Endodermal cell (in vitro differentiated cells): ENCODE measurements around the gene NCAM2. TPM values are rescaled to one million over a fixed set of nuclear protein-coding genes. Genes with fewer than 3 reads are reported as not detected.

ENCODE experiments used
- DNase-seq: peaks from one replicate; pipeline ENCODE4 v3.0.0-alpha.2; 2017
- H3K27ac ChIP-seq: 2 replicates; pipeline ENCODE4 v1.5.1; 2013; ENCODE audit warnings: mild to moderate bottlenecking, low read depth, low read length, moderate library complexity
- H3K27me3 ChIP-seq: 2 replicates; pipeline ENCODE4 v1.6.1; 2013; ENCODE audit warnings: mild to moderate bottlenecking, low read length, moderate library complexity; ENCODE audit not compliant: insufficient read depth, control insufficient read depth, poor library complexity, severe bottlenecking
- H3K36me3 ChIP-seq: 2 replicates; pipeline ENCODE4 v1.7.0; 2013; ENCODE audit warnings: mild to moderate bottlenecking, low read length, moderate library complexity; ENCODE audit not compliant: control insufficient read depth, insufficient read depth
- H3K4me1 ChIP-seq: one replicate; pipeline ENCODE4 v1.7.0; 2013; ENCODE audit warnings: low read length; ENCODE audit not compliant: control insufficient read depth, insufficient read depth
- H3K4me3 ChIP-seq: 2 replicates; pipeline ENCODE4 v1.5.1; 2013; ENCODE audit warnings: mild to moderate bottlenecking, low read length, moderate library complexity
- H3K9ac ChIP-seq: 2 replicates; pipeline ENCODE4 v1.6.1; 2013; ENCODE audit warnings: mild to moderate bottlenecking, low read length, moderate library complexity; ENCODE audit not compliant: poor library complexity, severe bottlenecking; ENCODE audit errors: extremely low read depth
- H3K9me3 ChIP-seq: 2 replicates; pipeline ENCODE4 v1.6.1; 2013; ENCODE audit warnings: mild to moderate bottlenecking, low read length, moderate library complexity; ENCODE audit not compliant: control insufficient read depth
- H3K27ac Mint-ChIP-seq: 2 replicates; pipeline ENCODE4 v1.8.0; 2020; ENCODE audit warnings: mixed read lengths
- H3K27me3 Mint-ChIP-seq: 2 replicates; pipeline ENCODE4 v1.8.0; 2021; ENCODE audit warnings: mild to moderate bottlenecking, mixed read lengths; ENCODE audit not compliant: insufficient read depth
- H3K36me3 Mint-ChIP-seq: 2 replicates; pipeline ENCODE4 v1.8.0; 2020; ENCODE audit warnings: low read depth, mixed read lengths
- H3K4me1 Mint-ChIP-seq: 2 replicates; pipeline ENCODE4 v1.8.0; 2020; ENCODE audit warnings: mixed read lengths
- H3K4me3 Mint-ChIP-seq: 2 replicates; pipeline ENCODE4 v1.8.0; 2020; ENCODE audit warnings: mild to moderate bottlenecking, moderate library complexity, mixed read lengths
- H3K9me3 Mint-ChIP-seq: 2 replicates; pipeline ENCODE4 v1.8.0; 2020; ENCODE audit warnings: mild to moderate bottlenecking, mixed read lengths
- WGBS, 2 experiments: methylation state at CpG; one replicate each; pipeline versions ENCODE4 v1.1.5 to v1.1.7; 2013; ENCODE audit warnings: missing lambda C conversion rate in 2 of 2, mixed read lengths in 1 of 2; ENCODE audit not compliant: insufficient coverage in 1 of 2, insufficient read length in 1 of 2; 5-methylcytosine and 5-hydroxymethylcytosine counted together
- long read RNA-seq, 4 experiments: library from polyadenylated mRNA in 2 of 4; library from RNA in 1 of 4; library from capped mRNA in 1 of 4; stranded (forward) in 3 of 4; unstranded in 1 of 4; transcript quantifications; one replicate each; pipeline ENCODE4 v2.0.0, GENCODE V29; 2020 to 2021; ENCODE audit warnings: inconsistent platforms in 1 of 4
- polyA plus RNA-seq, 2 experiments: library from polyadenylated mRNA; stranded (reverse); fragments of 50-300 nt; gene quantifications; one replicate each; pipeline ENCODE4 v1.2.3, GENCODE V29; 2013
- total RNA-seq, 2 donors: library from RNA; stranded (reverse); fragmentation: NEBNext Ultra II Directional in 1 of 2; extraction: Animal tissue kit (Norgen Biotek cat#: 25700) in 1 of 2; gene quantifications; 2 replicates in 1 of 2; 3 replicates in 1 of 2; pipeline ENCODE4 v1.2.1, GENCODE V29; 2021
- TF ChIP-seq, protein P1 (sequence below): fragments of 200-600 bp; sonication (generic); conservative IDR thresholded peaks from 2 replicates; pipeline ENCODE4 v1.5.0; 2021; ENCODE audit warnings: antibody characterized with exemption, mild to moderate bottlenecking

NCAM2 gene
- under 1 TPM; 0.46 to 0.69 TPM for total RNA-seq
- 5.6 TPM for polyA plus RNA-seq (2013, experiment 1 of 2)
- 5.2 TPM for polyA plus RNA-seq (2013, experiment 2 of 2)
- long read RNA-seq, experiment 1: 0 reads
- long read RNA-seq, experiment 2, partial matches to known transcripts: 0 of 1 reads
- long read RNA-seq, experiment 2, other reads (novel, unspliced or antisense): 1 of 1 reads
- long read RNA-seq, experiment 3: 0 reads
- long read RNA-seq, experiment 4: 0 reads

- peaks cover 54% of the 10 kb centered on the region for H3K27me3 Mint-ChIP-seq
- no peaks in the 10 kb centered on the region for H3K9me3 ChIP-seq
- TF ChIP-seq, protein P1, sequence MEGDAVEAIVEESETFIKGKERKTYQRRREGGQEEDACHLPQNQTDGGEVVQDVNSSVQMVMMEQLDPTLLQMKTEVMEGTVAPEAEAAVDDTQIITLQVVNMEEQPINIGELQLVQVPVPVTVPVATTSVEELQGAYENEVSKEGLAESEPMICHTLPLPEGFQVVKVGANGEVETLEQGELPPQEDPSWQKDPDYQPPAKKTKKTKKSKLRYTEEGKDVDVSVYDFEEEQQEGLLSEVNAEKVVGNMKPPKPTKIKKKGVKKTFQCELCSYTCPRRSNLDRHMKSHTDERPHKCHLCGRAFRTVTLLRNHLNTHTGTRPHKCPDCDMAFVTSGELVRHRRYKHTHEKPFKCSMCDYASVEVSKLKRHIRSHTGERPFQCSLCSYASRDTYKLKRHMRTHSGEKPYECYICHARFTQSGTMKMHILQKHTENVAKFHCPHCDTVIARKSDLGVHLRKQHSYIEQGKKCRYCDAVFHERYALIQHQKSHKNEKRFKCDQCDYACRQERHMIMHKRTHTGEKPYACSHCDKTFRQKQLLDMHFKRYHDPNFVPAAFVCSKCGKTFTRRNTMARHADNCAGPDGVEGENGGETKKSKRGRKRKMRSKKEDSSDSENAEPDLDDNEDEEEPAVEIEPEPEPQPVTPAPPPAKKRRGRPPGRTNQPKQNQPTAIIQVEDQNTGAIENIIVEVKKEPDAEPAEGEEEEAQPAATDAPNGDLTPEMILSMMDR: no peak
- H3K4me3 ChIP-seq: peak within 1 kb of the TSS; percentile 86
- no peak within 1 kb of the TSS for H3K9ac ChIP-seq
- H3K27ac ChIP-seq: no peak within 1 kb of the TSS
- no peak within 1 kb of the TSS for H3K27ac Mint-ChIP-seq
- no peaks in the 10 kb centered on the region for H3K36me3 Mint-ChIP-seq
- no peaks in the 10 kb centered on the region for H3K9me3 Mint-ChIP-seq
- peaks cover 45% of the 10 kb centered on the region for H3K27me3 ChIP-seq
- H3K4me1 Mint-ChIP-seq: peaks cover 10% of the 10 kb centered on the region
- no peaks in the 10 kb centered on the region for H3K36me3 ChIP-seq
- peak; percentile 92 for DNase-seq
- peak within 1 kb of the TSS; percentile 58 for H3K4me3 Mint-ChIP-seq
- 0 to 1% methylated on average over 6 to 85 of the region's 86 CpGs for WGBS, 2 experiments
- H3K4me1 ChIP-seq: no peaks in the 10 kb centered on the region
These were observed at the start of gene NCAM2 for GRCh38 chr21:20997636-20998455. Gene NCAM2, plus strand, starts transcription at chr21:20998409.

DNA sequence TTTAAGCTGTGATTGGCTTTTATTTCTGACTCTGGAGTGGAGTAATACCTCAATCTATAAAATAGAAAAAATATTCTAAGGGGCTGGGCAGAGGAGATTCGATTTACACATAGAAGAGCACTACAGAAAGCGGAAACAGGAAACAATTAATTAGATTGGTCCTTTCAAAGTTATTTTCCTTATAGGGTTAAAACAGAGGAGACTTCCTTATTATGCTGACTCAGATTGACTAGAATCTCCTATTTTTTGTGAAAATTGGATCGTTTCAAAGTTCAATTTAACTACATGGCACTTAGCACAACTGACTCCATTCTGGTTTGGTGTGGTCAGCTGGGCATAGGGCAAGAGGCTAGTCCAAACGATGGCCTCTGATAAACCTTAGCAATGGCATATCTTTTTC lies 48.3 kb upstream of the NCAM2 start:
- no peaks in the 10 kb centered on the region for H3K27me3 ChIP-seq
- H3K27ac Mint-ChIP-seq: no peak overlapping the region
- no peaks in the 10 kb centered on the region for H3K4me1 Mint-ChIP-seq
- no peaks in the 10 kb centered on the region for H3K9me3 ChIP-seq
- no peaks in the 10 kb centered on the region for H3K9me3 Mint-ChIP-seq
- DNase-seq: no peak
- H3K27me3 Mint-ChIP-seq: no peaks in the 10 kb centered on the region
- H3K27ac ChIP-seq: no peak overlapping the region
- no peaks in the 10 kb centered on the region for H3K36me3 ChIP-seq
- no peak overlapping the region for H3K4me3 ChIP-seq
- H3K36me3 Mint-ChIP-seq: no peaks in the 10 kb centered on the region
- TF ChIP-seq, protein P1: no peak
- no peak overlapping the region for H3K4me3 Mint-ChIP-seq
- H3K9ac ChIP-seq: no peak overlapping the region
- 78 to 94% methylated on average over 3 to 4 of the region's 4 CpGs for WGBS, 2 experiments
- H3K4me1 ChIP-seq: no peaks in the 10 kb centered on the region

DNA sequence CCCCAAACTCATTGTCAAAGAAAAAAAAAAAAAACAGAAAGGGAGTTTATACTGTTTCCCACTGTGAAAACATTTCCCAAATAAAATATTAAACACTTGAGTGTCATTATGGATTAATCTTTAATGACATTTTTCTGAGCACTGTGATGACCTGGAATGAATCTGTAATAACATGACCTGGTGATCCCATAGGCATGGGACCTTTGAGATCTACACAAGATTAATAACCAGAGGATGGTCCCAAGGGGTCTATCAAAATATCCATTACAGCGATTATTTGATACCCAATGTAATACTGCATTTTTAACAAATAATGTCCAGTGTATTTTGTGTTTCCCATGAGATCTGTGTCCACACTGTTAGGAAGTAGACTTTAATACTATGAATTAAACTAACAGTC lies 32.4 kb upstream of the NCAM2 start:
- no peak overlapping the region for H3K27ac ChIP-seq
- Mint-ChIP-seq H3K9me3 (no peaks in the 10 kb centered on the region), H3K4me3 (no peak overlapping the region), H3K27me3 (no peaks in the 10 kb centered on the region), H3K36me3 (no peaks in the 10 kb centered on the region), H3K27ac (no peak overlapping the region), H3K4me1 (no peaks in the 10 kb centered on the region)
- no peaks in the 10 kb centered on the region for H3K27me3 ChIP-seq
- TF ChIP-seq, protein P1: no peak
- H3K4me1 ChIP-seq: no peaks in the 10 kb centered on the region
- 90 to 100% methylated on average over 1 of the region's 1 CpG for WGBS, 2 experiments
- DNase-seq: no peak
- no peaks in the 10 kb centered on the region for H3K36me3 ChIP-seq
- no peak overlapping the region for H3K4me3 ChIP-seq
- no peaks in the 10 kb centered on the region for H3K9me3 ChIP-seq
- no peak overlapping the region for H3K9ac ChIP-seq
